Activated T-helper 1 cell treated with anti-CD3 and anti-CD28 coated beads, Interleukin-12 subunit alpha, Interleukin-12 subunit beta, Interleukin-2, Interleukin-4 antibody, amounts not matched to agents 30 ng/mL and 10 ng/mL and 1 ng/mL, durations not matched to agents 14 hours and 24 hours and 36 hours (primary cell): Measurements from ENCODE around the gene SMIM24. TPM values are rescaled to one million over a fixed set of nuclear protein-coding genes. Genes with fewer than 3 reads are reported as not detected.

ENCODE experiments used
- DNase-seq: peaks from one replicate; pipeline ENCODE4 v3.0.0; 2021; ENCODE audit warnings: low spot score
- H3K27ac Mint-ChIP-seq: one replicate; pipeline ENCODE4 v1.8.0; 2021; ENCODE audit warnings: mild to moderate bottlenecking, mixed read lengths
- H3K27me3 Mint-ChIP-seq: one replicate; pipeline ENCODE4 v1.8.0; 2022; ENCODE audit warnings: mild to moderate bottlenecking, moderate library complexity, mixed read lengths; ENCODE audit not compliant: insufficient read depth
- H3K36me3 Mint-ChIP-seq: one replicate; pipeline ENCODE4 v1.8.0; 2021; ENCODE audit warnings: low read depth, mixed read lengths
- H3K4me1 Mint-ChIP-seq: one replicate; pipeline ENCODE4 v1.8.0; 2021; ENCODE audit warnings: low read depth, mixed read lengths
- H3K4me3 Mint-ChIP-seq: one replicate; pipeline ENCODE4 v1.8.0; 2021; ENCODE audit warnings: mild to moderate bottlenecking, moderate library complexity, mixed read lengths
- H3K9me3 Mint-ChIP-seq: one replicate; pipeline ENCODE4 v1.8.0; 2021; ENCODE audit warnings: mixed read lengths
- intact Hi-C: fragments of 100-400 bp; cut with micrococcal nuclease; formaldehyde crosslinking; loops from one replicate; pipeline ENCODE4 v1.15.1; 2024
- total RNA-seq: library from RNA; stranded (reverse); gene quantifications from 2 replicates; pipeline ENCODE4 v1.2.3, GENCODE V29; 2022

Gene SMIM24
- total RNA-seq, 1 donor from 2014 or later = not detected

DNA sequence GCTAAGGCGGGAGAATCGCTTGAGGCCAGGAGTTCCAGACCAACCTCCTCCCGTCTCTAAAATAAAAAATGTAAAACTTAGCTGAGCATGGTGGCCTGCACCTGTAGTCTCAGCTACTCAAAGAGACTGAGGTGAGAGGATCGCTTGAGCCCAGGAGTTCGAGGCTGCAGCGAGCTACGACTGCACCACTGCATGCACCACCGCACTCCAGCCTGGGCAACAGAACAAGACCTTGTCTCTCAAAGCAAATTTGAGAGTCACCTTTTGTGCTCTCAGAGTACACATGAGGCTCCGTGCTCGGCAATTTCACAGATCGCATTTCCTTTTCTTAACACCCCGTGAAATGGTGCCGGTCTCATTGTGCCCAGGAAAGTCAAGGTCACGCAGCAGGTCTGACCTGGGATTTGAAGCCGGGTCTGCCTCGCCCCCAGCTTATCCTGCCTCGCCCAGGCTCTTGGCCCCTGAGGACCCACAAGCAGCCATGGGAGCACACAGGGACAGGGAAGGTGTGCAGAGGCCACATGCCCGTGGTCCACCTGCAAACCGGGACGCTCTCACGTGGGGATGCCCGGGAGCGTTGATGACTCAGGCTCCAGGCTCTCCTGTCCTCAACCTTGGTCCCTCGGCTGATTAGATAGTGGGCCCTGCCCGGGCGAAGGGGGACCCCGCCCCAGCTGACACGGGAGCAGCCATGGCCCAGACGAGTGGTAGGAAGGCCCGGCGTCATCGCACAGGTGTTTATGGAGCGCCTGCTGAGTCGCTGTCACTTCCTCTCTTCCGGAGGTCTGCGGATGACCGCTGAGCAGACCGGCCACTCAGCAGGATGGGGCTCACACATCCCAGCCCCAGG, 1.1 kb upstream of the SMIM24 start:
- Mint-ChIP-seq H3K27ac (no peak overlapping the region), H3K4me3 (no peak overlapping the region), H3K27me3 (no peaks in the 10 kb centered on the region), H3K9me3 (no peaks in the 10 kb centered on the region), H3K36me3 (no peaks in the 10 kb centered on the region), H3K4me1 (peaks cover 6% of the 10 kb centered on the region)
- intact Hi-C loops = no loop called here
- DNase-seq = no peak

DNA sequence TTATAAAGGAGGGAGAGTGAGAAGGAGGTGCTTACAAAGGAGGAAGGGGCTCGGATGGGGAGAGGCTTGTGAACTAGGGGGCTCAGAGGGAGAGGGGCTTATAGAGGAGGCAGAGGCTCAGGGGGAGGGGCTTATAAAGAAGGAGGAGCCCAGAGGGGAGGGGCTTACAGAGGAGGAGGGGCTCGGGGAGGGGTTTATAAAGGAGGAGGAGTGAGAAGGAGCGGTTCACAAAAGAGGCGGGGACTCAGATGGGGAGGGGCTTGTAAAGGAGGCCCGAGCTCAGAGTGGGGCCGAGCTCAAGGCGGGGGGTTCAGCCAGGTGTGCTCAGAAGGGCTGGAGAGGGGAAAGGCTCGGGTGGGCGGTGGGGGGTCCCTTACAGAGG, 500 bp downstream of the SMIM24 start:
- Mint-ChIP-seq H3K27me3 (no peaks in the 10 kb centered on the region), H3K4me3 (no peak overlapping the region), H3K4me1 (peaks cover 6% of the 10 kb centered on the region), H3K9me3 (no peaks in the 10 kb centered on the region), H3K36me3 (no peaks in the 10 kb centered on the region), H3K27ac (no peak overlapping the region)
- intact Hi-C loops = loop anchor here (1.0 to 2.0 kb wide), 2 partner anchors 15 to 195 kb away; no protein-coding TSS in a partner anchor
- peak; percentile 10 for DNase-seq

DNA sequence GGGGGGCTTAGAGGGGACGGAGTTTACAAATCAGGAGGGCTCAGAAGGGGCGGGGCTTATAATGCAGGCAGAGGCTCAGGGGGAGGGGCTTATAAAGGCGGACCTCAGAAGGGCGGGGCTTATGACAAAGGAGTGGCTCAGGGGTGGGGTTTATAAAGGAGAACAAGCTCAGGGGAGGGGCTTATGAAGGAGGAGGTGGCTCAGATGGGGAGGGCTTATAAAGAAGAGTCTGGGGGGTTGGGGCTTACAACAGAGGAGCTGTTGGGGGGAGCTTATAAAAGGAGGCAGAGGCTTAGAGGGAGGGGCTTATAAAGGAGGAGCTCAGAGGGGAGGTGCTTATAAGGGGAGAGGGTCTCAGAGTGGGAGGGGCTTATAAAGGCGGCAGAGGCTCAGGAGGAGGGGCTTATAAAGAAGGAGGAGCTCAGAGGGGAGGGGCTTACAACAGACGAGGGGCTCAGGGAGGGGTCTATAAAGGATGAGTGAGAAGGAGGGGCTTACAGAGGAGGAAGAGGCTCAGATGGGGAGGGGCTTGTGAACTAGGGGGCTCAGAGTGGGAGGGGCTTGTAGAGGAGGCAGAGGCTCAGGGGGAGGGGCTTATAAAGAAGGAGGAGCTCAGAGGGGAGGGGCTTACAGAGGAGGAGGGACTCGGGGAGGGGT, 1.0 kb downstream of the SMIM24 start:
- no peak overlapping the region for H3K27ac Mint-ChIP-seq
- intact Hi-C loops = loop anchor here (1.0 to 2.0 kb wide), 2 partner anchors 15 to 194 kb away; no protein-coding TSS in a partner anchor
- no peaks in the 10 kb centered on the region for H3K36me3 Mint-ChIP-seq
- no peaks in the 10 kb centered on the region for H3K27me3 Mint-ChIP-seq
- peaks cover 6% of the 10 kb centered on the region for H3K4me1 Mint-ChIP-seq
- H3K4me3 Mint-ChIP-seq = no peak overlapping the region
- H3K9me3 Mint-ChIP-seq = no peaks in the 10 kb centered on the region
- peak; percentile 16 for DNase-seq

DNA sequence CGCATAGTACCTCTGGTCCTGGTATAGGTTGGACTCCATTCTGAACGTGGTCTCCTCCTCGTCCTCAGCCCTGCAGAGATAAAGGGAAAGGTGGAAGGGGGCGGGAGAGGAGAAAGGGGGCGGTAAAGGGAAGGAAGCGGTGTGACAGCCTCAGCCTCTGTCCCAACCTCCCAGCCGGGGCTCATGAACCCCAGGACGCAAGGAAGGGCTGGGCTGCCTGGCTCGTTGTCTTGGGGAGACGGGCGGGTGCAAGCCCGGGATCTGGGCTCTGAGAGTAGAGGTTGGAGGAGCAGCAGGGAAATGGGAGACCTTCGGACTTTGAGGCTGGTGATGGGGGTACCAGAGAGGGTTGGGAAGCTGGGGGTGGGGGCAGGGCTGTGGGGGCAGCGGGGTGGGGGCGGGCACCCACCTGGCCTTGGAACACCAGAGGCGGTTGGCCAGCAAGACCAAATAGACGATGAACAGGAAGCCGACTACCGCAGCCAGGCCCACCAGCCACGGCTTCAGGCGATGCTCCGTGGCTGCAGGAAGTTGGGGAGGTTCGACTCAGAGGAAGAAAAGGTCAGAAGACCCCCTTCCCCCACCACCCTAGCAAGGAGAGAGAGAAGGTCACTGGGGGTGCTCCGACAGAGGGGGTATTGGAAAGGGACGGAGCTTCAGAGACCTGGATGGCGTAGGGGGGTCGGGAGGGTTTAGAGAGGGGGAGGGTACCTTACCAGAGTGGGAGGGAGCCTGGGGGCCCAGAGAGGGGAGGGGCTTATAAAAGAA, 1.7 kb downstream of the SMIM24 start:
- Mint-ChIP-seq H3K27ac (no peak overlapping the region), H3K27me3 (no peaks in the 10 kb centered on the region), H3K4me1 (peaks cover 6% of the 10 kb centered on the region), H3K4me3 (peak overlapping the region; percentile 59), H3K9me3 (no peaks in the 10 kb centered on the region), H3K36me3 (no peaks in the 10 kb centered on the region)
- intact Hi-C loops = loop anchor here (1.0 to 2.0 kb wide), 2 partner anchors 16 to 193 kb away; no protein-coding TSS in a partner anchor
- no peak for DNase-seq

DNA sequence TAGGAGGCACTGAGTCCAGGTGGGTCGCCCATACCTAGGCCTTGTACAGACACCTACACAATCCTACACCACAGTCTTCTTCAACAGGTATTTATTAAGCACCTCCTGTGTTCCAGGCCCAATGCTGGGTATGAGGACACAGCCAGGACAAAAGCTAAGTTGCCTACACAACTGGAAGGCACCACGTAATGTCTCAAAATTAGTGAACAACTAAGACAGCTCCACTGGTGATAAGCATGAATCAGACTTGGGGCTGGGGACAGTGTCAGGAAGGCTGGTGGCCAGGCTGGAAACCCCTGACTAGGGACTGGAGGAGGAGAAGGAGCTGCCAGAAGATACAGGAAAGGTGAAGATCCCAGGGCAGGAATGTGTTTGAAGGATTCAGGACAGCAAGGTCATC, 2.4 kb downstream of the SMIM24 start:
- Mint-ChIP-seq H3K4me3 (peak overlapping the region; percentile 60), H3K36me3 (no peaks in the 10 kb centered on the region), H3K27ac (peak overlapping the region; percentile 11), H3K27me3 (no peaks in the 10 kb centered on the region), H3K9me3 (no peaks in the 10 kb centered on the region), H3K4me1 (peaks cover 6% of the 10 kb centered on the region)
- no peak for DNase-seq
- intact Hi-C loops = loop anchor here (2.0 kb wide), 1 partner anchor 17 kb away; no protein-coding TSS in a partner anchor

DNA sequence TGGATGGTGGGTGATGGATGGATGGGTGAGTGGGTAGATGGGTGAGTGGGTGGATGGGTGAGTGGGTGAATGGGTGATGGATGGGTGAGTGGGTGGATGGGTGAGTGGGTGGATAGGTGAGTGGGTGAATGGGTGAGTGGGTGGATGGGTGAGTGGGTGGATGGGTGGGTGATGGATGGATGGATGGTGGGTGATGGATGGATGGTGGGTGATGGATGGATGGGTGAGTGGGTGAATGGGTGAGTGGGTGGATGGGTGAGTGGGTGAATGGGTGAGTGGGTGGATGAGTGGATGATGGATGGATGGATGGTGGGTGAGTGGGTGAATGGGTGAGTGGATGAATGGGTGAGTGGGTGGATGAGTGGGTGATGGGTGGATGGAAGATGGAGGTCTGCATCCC, 2.8 kb downstream of the SMIM24 start:
- Mint-ChIP-seq H3K9me3 (no peaks in the 10 kb centered on the region), H3K36me3 (no peaks in the 10 kb centered on the region), H3K27me3 (no peaks in the 10 kb centered on the region), H3K4me3 (no peak overlapping the region), H3K27ac (peak overlapping the region; percentile 11), H3K4me1 (peaks cover 6% of the 10 kb centered on the region)
- intact Hi-C loops = no loop called here
- no peak for DNase-seq

DNA sequence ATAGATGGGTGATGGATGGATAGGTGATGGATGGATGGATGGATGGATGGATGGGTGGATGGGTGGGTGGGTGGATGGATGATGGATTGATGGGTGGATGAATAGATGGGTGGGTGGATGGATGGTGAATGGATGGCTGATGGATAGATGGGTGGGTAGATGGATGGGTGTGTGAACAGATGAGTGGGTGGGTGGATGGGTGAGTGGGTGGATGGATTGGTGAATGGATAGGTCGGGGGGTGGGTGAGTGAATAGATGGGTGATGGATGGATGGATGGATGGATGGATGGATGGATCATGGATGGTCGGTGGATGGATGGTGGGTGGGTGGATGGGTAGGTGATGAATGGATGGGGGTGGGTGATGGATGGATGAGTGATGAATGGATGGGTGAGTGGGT, 3.5 kb downstream of the SMIM24 start:
- no peak overlapping the region for H3K27ac Mint-ChIP-seq
- H3K36me3 Mint-ChIP-seq = no peaks in the 10 kb centered on the region
- no peaks in the 10 kb centered on the region for H3K27me3 Mint-ChIP-seq
- DNase-seq = no peak
- H3K4me3 Mint-ChIP-seq = no peak overlapping the region
- H3K4me1 Mint-ChIP-seq = peaks cover 6% of the 10 kb centered on the region
- no peaks in the 10 kb centered on the region for H3K9me3 Mint-ChIP-seq
- intact Hi-C loops = no loop called here

DNA sequence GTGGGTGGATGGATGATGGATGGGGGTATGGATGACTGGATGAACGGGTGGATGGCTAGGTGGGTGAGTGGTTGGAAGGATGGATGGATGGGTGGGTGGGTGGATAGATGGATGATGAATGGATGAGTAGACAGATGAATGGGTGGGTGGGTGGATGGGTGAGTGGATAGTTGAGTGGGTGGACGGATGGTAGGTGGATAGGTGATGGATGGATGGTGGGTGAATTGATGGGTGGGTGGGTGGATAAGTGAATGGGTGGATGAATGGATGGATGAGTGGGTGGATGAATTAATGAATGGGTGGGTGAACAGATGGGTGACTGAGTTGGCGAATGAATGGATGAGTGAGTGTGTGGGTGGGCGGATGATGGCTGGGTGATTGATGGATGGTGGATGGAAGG, 4.9 kb downstream of the SMIM24 start:
- H3K36me3 Mint-ChIP-seq = no peaks in the 10 kb centered on the region
- H3K27ac Mint-ChIP-seq = no peak overlapping the region
- H3K4me3 Mint-ChIP-seq = no peak overlapping the region
- H3K4me1 Mint-ChIP-seq = peaks cover 6% of the 10 kb centered on the region
- H3K27me3 Mint-ChIP-seq = no peaks in the 10 kb centered on the region
- intact Hi-C loops = no loop called here
- no peaks in the 10 kb centered on the region for H3K9me3 Mint-ChIP-seq
- no peak for DNase-seq

DNA sequence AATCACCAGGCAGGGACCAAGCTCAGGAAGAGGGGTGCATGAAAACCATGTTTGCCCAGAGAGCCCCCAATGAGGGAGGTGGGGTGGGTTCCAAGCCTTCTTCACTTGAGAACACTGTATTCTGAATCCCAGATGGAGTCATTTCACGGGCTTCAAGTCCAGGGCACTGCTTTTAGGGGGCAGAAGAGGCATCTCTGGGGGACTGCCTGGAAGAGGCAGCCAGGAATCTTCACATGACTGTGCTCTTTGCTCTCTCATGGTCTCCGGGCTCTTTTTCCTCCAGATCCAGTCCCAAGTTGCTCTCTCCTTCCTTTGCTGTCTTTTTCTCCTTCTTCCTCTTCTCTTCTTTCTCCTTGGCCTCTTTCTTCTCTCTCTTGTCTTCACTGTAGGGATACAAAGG, 5.7 kb downstream of the SMIM24 start:
- Mint-ChIP-seq H3K36me3 (no peaks in the 10 kb centered on the region), H3K27me3 (no peaks in the 10 kb centered on the region), H3K9me3 (no peaks in the 10 kb centered on the region), H3K4me1 (peaks cover 6% of the 10 kb centered on the region), H3K4me3 (no peak overlapping the region), H3K27ac (no peak overlapping the region)
- no peak for DNase-seq
- intact Hi-C loops = no loop called here

DNA sequence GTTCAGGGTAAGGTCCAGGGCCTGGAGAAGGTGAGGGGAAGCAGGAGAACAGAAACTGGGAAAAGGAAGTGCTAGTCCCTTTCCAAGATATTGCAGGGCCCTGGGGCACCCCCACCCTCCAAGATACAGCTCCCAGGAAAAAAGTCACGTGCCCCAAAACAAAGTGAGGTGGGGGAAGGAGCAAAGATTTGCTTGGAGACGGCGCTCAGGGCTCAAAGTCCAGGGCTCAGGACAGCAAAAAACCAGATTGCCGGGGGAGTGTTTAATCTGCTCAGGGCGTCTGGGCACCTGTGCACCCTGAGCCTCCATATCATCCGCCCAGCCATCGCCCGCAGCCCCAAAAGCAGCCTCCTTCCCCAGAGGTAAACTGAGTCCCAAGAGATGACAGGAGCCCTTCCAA, 6.3 kb downstream of the SMIM24 start:
- intact Hi-C loops = no loop called here

DNA sequence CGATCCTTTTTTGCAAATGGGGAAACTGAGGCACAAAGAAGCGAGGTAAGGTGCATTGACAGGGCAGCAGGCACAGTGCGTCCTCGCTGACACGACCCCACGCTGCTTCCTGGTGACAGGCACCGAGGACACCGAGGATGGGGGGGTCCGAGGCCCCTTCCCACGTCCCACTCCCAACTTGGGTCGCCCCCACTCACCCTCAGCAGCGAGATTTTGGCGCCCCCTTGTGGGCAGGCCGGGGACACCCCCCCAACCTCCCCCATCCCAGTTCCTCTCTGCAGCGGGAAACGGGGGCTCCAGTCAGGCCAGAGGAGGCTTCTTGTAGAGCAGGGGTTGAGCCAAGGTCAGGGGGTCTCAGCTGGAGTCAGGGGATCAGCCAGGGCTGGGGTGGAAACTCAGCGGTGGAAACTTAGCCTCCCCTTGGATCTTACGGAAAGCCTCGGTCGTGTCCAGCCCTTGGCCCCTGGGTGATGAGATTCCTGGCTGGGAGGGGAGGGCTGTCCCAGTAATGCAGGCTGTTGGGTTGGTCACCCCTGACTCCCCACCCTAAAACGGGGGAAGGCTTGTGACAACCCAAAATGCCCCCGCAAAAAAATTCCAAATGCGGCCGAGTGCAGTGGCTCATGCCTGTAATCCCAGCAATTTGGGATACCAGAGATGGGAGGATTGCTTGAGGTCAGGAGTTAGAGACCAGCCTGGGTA, 8.2 kb downstream of the SMIM24 start:
- Mint-ChIP-seq H3K36me3 (no peaks in the 10 kb centered on the region), H3K4me1 (no peaks in the 10 kb centered on the region), H3K4me3 (no peak overlapping the region), H3K27me3 (no peaks in the 10 kb centered on the region), H3K9me3 (no peaks in the 10 kb centered on the region), H3K27ac (no peak overlapping the region)
- intact Hi-C loops = no loop called here
- DNase-seq = no peak

More for the DNA sequence above, 6.3 kb downstream of the SMIM24 start:
- H3K4me3 Mint-ChIP-seq = no peak overlapping the region
- DNase-seq = no peak
- H3K27ac Mint-ChIP-seq = no peak overlapping the region
- H3K9me3 Mint-ChIP-seq = no peaks in the 10 kb centered on the region
- no peaks in the 10 kb centered on the region for H3K36me3 Mint-ChIP-seq
- no peaks in the 10 kb centered on the region for H3K27me3 Mint-ChIP-seq
- H3K4me1 Mint-ChIP-seq = peaks cover 6% of the 10 kb centered on the region

DNA sequence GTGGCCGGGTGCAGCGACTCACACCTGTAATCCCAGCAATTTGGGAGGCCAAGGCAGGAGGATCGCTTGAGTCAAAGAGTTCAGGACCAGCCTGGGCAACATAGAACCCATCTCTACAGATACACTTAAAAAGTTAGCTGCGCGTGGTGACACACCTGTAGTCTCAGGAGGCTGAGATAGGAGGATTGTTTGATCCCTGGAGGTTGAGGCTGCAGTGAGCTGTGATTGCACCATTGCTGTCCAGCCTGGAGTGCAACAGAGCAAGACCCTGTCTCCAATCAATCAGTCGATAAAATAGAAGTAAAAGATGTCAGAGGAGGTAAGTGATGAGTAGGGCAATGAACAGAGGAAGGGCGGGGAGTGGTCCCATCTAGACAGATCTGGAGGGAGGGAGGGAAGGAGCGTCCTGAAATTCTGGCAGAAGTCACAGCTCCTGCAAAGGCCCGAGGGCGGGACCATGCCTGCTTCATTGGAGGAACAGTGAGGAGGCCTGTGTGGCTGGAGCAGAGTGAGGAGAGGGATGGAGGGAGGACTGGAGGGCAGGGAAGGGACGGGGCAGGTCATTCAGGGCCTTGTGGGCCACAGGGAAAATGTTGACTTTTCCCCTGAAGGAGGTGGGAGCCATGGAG, 9.7 kb downstream of the SMIM24 start:
- DNase-seq = no peak
- no peaks in the 10 kb centered on the region for H3K36me3 Mint-ChIP-seq
- intact Hi-C loops = no loop called here
- H3K27ac Mint-ChIP-seq = no peak overlapping the region
- no peaks in the 10 kb centered on the region for H3K9me3 Mint-ChIP-seq
- H3K27me3 Mint-ChIP-seq = no peaks in the 10 kb centered on the region
- no peak overlapping the region for H3K4me3 Mint-ChIP-seq
- no peaks in the 10 kb centered on the region for H3K4me1 Mint-ChIP-seq
